HG03469 (cell line): ENCODE measurements around the gene PCDHA12.
"Not testable (repeated sequence)": the region's sequence is repeated elsewhere in the genome, so short reads cannot be mapped to it uniquely, and the experiment has no call there.

Experiments
- ATAC-seq: cut with Tn5 transposase; IDR thresholded peaks from one replicate; pipeline ENCODE4 v1.9.1; 2021; ENCODE audit warnings: mild to moderate bottlenecking, moderate library complexity, moderate number of reproducible peaks; ENCODE audit not compliant: unreplicated experiment

PCDHA12 gene

DNA sequence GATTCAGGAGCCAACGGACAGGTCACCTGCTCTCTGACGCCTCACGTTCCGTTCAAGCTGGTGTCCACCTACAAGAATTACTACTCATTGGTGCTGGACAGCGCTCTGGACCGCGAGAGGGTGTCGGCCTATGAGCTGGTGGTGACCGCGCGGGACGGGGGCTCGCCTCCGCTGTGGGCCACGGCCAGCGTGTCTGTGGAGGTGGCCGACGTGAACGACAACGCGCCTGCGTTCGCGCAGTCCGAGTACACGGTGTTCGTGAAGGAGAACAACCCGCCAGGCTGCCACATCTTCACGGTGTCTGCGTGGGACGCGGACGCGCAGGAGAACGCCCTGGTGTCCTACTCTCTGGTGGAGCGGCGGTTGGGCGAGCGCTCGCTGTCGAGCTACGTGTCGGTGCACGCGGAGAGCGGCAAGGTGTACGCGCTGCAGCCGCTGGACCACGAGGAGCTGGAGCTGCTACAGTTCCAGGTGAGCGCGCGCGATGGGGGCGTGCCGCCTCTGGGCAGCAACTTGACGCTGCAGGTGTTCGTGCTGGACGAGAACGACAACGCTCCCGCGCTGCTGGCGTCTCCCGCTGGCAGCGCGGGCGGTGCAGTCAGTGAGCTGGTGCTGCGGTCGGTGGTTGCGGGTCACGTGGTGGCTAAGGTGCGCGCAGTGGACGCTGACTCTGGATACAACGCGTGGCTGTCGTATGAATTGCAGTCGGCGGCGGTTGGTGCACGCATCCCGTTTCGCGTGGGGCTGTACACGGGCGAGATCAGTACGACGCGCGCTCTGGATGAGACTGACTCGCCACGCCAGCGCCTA, 17.7 kb upstream of the PCDHA12 start:
- no peak for ATAC-seq

- ATAC-seq, result no peak
Observed at GRCh38 chr5:140857987-140858240, 17.2 kb upstream of the PCDHA12 start.

GRCh38 chr5:140862441-140863295, 12.4 kb upstream of the PCDHA12 start:
- ATAC-seq, result no peak

DNA sequence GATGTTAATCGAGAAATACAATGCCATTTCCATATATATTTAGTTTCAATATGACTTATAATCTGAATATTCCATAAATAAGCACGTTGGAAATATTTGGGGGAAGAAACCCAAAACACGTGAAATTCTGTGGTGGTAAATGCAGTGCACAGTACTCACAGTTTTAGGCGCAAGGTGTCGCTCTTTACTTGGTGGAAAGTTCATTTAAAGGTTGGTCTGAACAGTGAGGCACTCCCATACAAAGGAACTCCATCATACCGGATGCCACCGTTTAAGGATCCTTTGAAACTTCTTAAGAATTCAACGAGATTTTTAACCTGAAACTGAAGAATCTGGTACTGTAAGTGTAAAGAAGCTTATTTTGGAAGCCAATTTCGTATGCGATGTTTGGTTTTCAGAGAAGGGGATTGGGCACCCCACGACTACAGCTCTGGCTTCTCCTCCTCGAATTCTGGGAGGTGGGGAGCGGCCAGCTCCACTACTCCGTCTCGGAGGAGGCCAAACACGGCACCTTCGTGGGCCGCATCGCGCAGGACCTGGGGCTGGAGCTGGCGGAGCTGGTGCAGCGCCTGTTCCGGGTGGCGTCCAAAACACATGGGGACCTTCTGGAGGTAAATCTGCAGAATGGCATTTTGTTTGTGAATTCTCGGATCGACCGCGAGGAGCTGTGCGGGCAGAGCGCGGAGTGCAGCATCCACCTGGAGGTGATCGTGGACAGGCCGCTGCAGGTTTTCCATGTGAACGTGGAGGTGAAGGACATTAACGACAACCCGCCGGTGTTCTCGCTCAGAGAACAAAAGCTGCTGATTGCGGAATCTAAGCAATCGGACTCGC, 6.2 kb upstream of the PCDHA12 start, which contains the start of gene PCDHA11:
TSS of gene PCDHA11 (plus strand) at position 237 of the 834 bp plus-strand sequence. CDS start at position 384, 147 bp downstream.
- no peak for ATAC-seq

DNA sequence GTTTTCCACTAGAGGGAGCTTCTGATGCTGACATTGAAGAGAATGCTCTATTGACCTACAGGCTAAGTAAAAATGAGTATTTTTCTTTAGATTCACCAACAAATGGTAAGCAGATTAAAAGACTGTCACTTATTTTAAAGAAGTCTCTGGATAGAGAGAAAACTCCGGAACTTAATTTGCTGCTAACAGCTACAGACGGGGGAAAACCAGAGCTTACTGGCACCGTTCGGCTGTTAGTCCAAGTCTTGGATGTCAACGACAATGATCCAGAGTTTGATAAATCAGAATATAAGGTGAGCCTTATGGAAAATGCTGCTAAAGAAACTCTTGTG, 5.6 kb upstream of the PCDHA12 start:
- no peak for ATAC-seq

DNA sequence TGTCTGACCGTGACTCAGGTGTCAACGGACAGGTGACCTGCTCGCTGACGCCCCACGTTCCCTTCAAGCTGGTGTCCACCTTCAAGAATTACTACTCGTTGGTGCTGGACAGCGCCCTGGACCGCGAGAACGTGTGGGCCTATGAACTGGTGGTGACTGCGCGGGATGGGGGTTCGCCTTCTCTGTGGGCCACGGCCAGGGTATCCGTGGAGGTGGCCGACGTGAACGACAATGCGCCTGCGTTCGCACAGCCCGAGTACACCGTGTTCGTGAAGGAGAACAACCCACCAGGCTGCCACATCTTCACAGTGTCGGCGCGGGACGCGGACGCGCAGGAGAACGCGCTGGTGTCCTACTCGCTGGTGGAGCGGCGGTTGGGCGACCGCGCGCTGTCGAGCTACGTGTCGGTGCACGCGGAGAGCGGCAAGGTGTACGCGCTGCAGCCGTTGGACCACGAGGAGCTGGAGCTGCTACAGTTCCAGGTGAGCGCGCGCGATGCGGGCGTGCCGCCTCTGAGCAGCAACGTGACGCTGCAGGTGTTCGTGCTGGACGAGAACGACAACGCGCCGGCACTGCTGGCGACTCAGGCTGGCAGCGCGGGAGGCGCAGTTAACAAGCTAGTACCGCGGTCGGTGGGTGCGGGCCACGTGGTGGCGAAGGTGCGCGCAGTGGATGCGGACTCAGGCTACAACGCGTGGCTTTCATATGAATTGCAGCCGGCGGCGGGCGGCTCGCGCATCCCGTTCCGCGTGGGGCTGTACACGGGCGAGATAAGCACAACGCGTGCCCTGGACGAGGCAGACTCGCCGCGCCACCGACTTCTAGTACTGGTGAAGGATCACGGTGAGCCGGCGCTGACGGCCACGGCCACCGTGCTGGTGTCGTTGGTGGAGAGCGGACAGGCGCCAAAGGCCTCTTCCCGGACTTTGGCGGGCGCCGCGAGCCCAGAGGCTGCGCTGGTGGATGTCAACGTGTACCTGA, 4.6 kb upstream of the PCDHA12 start:
- no peak for ATAC-seq

- ATAC-seq, result not testable (repeated sequence)
Observed at GRCh38 chr5:140876541-140877261, 1.6 kb downstream of the PCDHA12 start.

DNA sequence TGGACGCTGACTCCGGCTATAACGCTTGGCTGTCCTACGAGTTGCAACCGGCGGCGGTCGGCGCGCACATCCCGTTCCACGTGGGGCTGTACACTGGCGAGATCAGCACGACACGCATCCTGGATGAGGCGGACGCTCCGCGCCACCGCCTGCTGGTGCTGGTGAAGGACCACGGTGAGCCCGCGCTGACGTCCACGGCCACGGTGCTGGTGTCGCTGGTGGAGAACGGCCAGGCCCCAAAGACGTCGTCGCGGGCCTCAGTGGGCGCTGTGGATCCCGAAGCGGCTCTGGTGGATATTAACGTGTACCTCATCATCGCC, 2.1 kb downstream of the PCDHA12 start:
- ATAC-seq, result no peak

GRCh38 chr5:140881889-140882590, 6.9 kb downstream of the PCDHA12 start, which contains the start of gene PCDHA13:
PCDHA13 (plus strand) TSS chr5:140882124; CDS start chr5:140882269, 145 bp downstream.
- ATAC-seq, result no peak

- no peak for ATAC-seq
Observed at GRCh38 chr5:140882591-140882899, 7.4 kb downstream of the PCDHA12 start.

GRCh38 chr5:140883373-140883772, 8.3 kb downstream of the PCDHA12 start:
- ATAC-seq, result no peak

DNA sequence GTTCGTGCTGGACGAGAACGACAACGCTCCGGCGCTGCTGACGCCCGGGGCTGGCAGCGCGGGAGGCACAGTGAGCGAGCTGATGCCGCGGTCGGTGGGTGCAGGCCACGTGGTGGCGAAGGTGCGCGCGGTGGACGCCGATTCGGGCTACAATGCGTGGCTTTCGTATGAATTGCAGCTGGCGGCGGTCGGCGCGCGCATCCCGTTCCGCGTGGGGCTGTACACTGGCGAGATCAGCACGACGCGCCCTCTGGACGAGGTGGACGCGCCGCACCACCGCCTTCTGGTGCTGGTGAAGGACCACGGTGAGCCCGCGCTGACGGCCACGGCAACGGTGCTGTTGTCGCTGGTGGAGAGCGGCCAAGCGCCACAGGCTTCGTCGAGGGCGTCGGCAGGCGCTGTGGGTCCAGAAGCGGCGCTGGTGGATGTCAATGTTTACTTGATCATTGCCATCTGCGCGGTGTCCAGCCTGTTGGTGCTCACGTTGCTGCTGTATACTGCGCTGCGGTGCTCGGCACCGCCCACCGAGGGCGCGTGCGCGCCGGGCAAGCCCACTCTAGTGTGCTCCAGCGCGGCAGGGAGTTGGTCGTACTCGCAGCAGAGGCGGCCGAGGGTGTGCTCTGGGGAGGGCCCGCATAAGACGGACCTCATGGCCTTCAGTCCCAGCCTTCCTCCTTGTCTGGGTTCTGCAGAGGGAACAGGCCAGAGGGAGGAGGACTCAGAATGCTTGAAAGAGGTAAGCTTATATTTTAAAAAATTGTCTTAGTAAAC, 9.0 kb downstream of the PCDHA12 start:
- ATAC-seq, result no peak

DNA sequence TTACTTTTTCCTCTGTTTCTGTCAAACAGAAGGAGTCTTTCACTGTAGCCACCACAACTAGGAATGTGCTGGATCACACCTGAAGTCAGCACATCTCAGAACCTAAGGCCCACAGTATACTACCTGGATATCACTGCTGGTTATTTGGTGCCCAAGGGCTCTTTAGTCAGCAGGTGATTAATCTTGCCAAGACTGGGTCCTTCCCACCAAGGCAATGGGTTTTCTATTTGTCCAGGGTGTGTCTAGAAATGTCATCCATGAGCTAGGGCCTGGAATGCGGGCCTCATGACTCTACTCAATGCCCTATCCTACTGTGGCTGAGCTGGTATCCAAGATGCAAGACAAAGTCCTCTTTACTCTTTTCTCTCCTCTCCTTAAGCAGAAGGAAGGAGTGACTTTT, 41.2 kb downstream of the PCDHA12 start:
- ATAC-seq, result no peak

GRCh38 chr5:140923601-140924000, 48.5 kb downstream of the PCDHA12 start:
- ATAC-seq, result no peak

GRCh38 chr5:140925806-140926442, 50.8 kb downstream of the PCDHA12 start, which contains the start of gene PCDHAC1:
PCDHAC1 (plus strand) TSS chr5:140926299; CDS start chr5:140926893, 594 bp downstream.
- ATAC-seq, result no peak

DNA sequence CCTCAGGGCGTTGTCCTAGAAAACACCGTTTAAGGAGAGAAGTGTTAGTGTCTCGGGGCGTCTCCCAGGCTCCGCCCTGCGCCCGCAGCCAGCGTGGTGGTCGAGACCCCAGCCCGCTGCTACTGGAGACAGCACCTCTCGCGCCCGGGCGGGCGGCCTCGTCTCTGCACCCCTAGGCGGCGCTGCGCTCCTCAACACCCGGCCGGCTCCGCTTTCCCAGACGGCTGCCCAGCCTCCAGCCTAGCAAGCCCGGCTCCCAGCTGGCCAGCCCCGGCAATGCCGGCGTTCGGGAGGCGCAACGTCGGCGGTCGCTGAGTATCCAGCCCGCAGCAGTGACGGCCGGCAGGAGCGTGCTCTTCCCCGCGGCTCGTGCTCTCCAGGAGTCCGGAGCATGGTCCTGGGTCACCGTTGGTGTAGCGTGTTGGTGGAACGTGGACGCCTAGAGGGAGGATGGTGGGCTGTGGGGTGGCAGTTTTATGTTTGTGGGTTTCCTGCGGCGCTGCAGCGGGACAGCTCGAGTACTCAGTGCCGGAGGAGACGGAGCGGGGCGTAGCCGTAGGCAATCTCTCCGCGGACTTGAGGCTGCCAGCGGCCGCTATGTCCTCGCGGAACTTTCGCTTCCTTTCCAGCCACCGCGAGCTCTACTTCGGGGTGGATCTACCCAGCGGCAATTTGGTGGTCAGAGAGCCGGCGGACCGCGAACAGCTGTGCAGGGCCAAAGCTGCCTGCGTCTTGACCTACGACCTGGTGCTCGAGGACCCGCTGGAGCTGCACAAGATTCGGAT, 51.5 kb downstream of the PCDHA12 start:
- no peak for ATAC-seq

- no peak for ATAC-seq
Observed at GRCh38 chr5:140927228-140927573, 52.1 kb downstream of the PCDHA12 start.
